WERI-Rb-1 (cell line): Measurements from ENCODE around the gene SSBP2.

Source experiments
- DNase-seq: peaks from one replicate; pipeline ENCODE4 v3.0.0-alpha.2; 2020
- H3K27ac ChIP-seq: fragments of 250-450 bp; sonication (Bioruptor Pico); 2 replicates; pipeline ENCODE4 v1.5.1; 2020; ENCODE audit warnings: mild to moderate bottlenecking, moderate library complexity
- H3K27me3 ChIP-seq: fragments of 250-450 bp; sonication (Bioruptor Pico); 2 replicates; pipeline ENCODE4 v1.5.1; 2021; ENCODE audit warnings: mild to moderate bottlenecking, low read depth, moderate library complexity; ENCODE audit not compliant: insufficient read depth, severe bottlenecking
- H3K36me3 ChIP-seq: fragments of 250-450 bp; sonication (Bioruptor Pico); 2 replicates; pipeline ENCODE4 v1.5.1; 2020; ENCODE audit warnings: mild to moderate bottlenecking, moderate library complexity
- H3K4me3 ChIP-seq: 2 replicates; pipeline ENCODE4 v1.5.1; 2011; ENCODE audit warnings: low read depth, mild to moderate bottlenecking, control low read depth, low read length
- H3K9me3 ChIP-seq: fragments of 250-450 bp; sonication (Bioruptor Pico); 2 replicates; pipeline ENCODE4 v1.5.1; 2021; ENCODE audit warnings: mild to moderate bottlenecking, moderate library complexity; ENCODE audit not compliant: severe bottlenecking
- CTCF ChIP-seq: IDR thresholded peaks from 2 replicates; pipeline ENCODE4 v1.5.1; 2011; ENCODE audit warnings: low read depth, mild to moderate bottlenecking, control low read depth, inconsistent platforms, low read length

Gene SSBP2

GRCh38 chr5:81558188-81558587, 192.7 kb downstream of the SSBP2 start:
- no peak for TF ChIP-seq CTCF
- H3K27me3 ChIP-seq = no peaks in the 10 kb centered on the region
- H3K36me3 ChIP-seq = no peaks in the 10 kb centered on the region
- no peak overlapping the region for H3K27ac ChIP-seq
- DNase-seq = no peak
- no peak overlapping the region for H3K4me3 ChIP-seq
- no peaks in the 10 kb centered on the region for H3K9me3 ChIP-seq

- Histone ChIP-seq H3K9me3 (no peaks in the 10 kb centered on the region), H3K27ac (no peak overlapping the region), H3K4me3 (no peak overlapping the region), H3K36me3 (no peaks in the 10 kb centered on the region), H3K27me3 (no peaks in the 10 kb centered on the region)
- no peak for TF ChIP-seq CTCF
- DNase-seq = no peak
These were observed 194.1 kb downstream of the SSBP2 start for GRCh38 chr5:81556809-81557208.

GRCh38 chr5:81555865-81556264, 195.0 kb downstream of the SSBP2 start:
- Histone ChIP-seq H3K27me3 (no peaks in the 10 kb centered on the region), H3K4me3 (no peak overlapping the region), H3K9me3 (no peaks in the 10 kb centered on the region), H3K36me3 (no peaks in the 10 kb centered on the region), H3K27ac (no peak overlapping the region)
- no peak for TF ChIP-seq CTCF
- DNase-seq = no peak

- Histone ChIP-seq H3K27ac (no peak overlapping the region), H3K4me3 (no peak overlapping the region), H3K36me3 (no peaks in the 10 kb centered on the region), H3K27me3 (no peaks in the 10 kb centered on the region), H3K9me3 (no peaks in the 10 kb centered on the region)
- DNase-seq = no peak
- no peak for TF ChIP-seq CTCF
These were observed 196.2 kb downstream of the SSBP2 start for GRCh38 chr5:81554647-81555046.

- Histone ChIP-seq H3K9me3 (no peaks in the 10 kb centered on the region), H3K27me3 (no peaks in the 10 kb centered on the region), H3K27ac (no peak overlapping the region), H3K4me3 (no peak overlapping the region), H3K36me3 (no peaks in the 10 kb centered on the region)
- TF ChIP-seq CTCF = no peak
- DNase-seq = no peak
These were observed 197.2 kb downstream of the SSBP2 start for GRCh38 chr5:81553567-81554212.
